Caco-2 (cell line): Measurements from ENCODE around the gene MSH3. TPM values are rescaled to one million over a fixed set of nuclear protein-coding genes. Genes with fewer than 3 reads are reported as not detected.

ENCODE experiments used
- BruUV-seq: library from RNA; stranded (reverse); fragments of 400-500 nt; replicated peaks from 2 replicates; lab custom pipeline; 2021; lab: Mats Ljungman, UMichigan
- CTCF ChIA-PET: fragments of 300-600 bp; sonication (Branson Sonifier 250); formaldehyde crosslinking; loops from one replicate; lab custom pipeline; 2022; ENCODE audit warnings: antibody characterized with exemption; lab: Charles Lee
- POLR2A ChIA-PET: fragments of 300-600 bp; sonication (Branson Sonifier 250); formaldehyde crosslinking; loops from one replicate; lab custom pipeline; 2022; ENCODE audit warnings: antibody characterized with exemption; lab: Charles Lee
- DNase-seq, 2 experiments: peaks; one replicate each; pipeline versions ENCODE4 v3.0.0 to v3.0.0-alpha.2; 2020 to 2022
- H3K27me3 ChIP-seq: replicated peaks from 2 replicates; pipeline ENCODE4 v1.6.0; 2011; ENCODE audit warnings: low read length; ENCODE audit not compliant: control insufficient read depth, insufficient read depth
- H3K36me3 ChIP-seq: 2 replicates; pipeline ENCODE4 v1.5.1; 2011; ENCODE audit warnings: low read length; ENCODE audit not compliant: control insufficient read depth, insufficient read depth
- H3K4me1 ChIP-seq: fragments of 250-450 bp; sonication (Bioruptor Pico); 2 replicates; pipeline ENCODE4 v1.5.1; 2020; ENCODE audit warnings: mild to moderate bottlenecking
- H3K4me3 ChIP-seq: 2 replicates; pipeline ENCODE4 v1.5.1; 2011; ENCODE audit warnings: low read depth, mild to moderate bottlenecking, control low read depth, low read length
- H3K9me3 ChIP-seq: fragments of 250-450 bp; sonication (Bioruptor Pico); 2 replicates; pipeline ENCODE4 v1.5.1; 2020; ENCODE audit warnings: mild to moderate bottlenecking, moderate library complexity
- H3K27ac Mint-ChIP-seq: one replicate; pipeline ENCODE4 v1.8.0; 2022; ENCODE audit warnings: mixed read lengths; ENCODE audit not compliant: unreplicated experiment
- H3K27me3 Mint-ChIP-seq: one replicate; pipeline ENCODE4 v1.8.0; 2022; ENCODE audit warnings: mixed read lengths; ENCODE audit not compliant: insufficient read depth, unreplicated experiment
- H3K36me3 Mint-ChIP-seq: one replicate; pipeline ENCODE4 v1.8.0; 2022; ENCODE audit warnings: mild to moderate bottlenecking, mixed read lengths; ENCODE audit not compliant: insufficient read depth, unreplicated experiment
- H3K4me1 Mint-ChIP-seq: one replicate; pipeline ENCODE4 v1.8.0; 2022; ENCODE audit warnings: low read depth, mixed read lengths; ENCODE audit not compliant: unreplicated experiment
- H3K4me3 Mint-ChIP-seq: one replicate; pipeline ENCODE4 v1.8.0; 2022; ENCODE audit warnings: mild to moderate bottlenecking, moderate library complexity, mixed read lengths; ENCODE audit not compliant: unreplicated experiment
- H3K9me3 Mint-ChIP-seq: one replicate; pipeline ENCODE4 v1.8.0; 2022; ENCODE audit warnings: mixed read lengths; ENCODE audit not compliant: unreplicated experiment
- intact Hi-C: fragments of 100-400 bp; cut with micrococcal nuclease; formaldehyde crosslinking; loops from one replicate; pipeline ENCODE4 v1.10.0; 2022; ENCODE audit not compliant: unreplicated experiment
- total RNA-seq: library from RNA; stranded (reverse); gene quantifications from 2 replicates; pipeline ENCODE4 v1.2.3, GENCODE V29; 2022
- TF ChIP-seq, protein P1 (sequence below), 2 experiments: fragments of 200-600 bp in 1 of 2; IDR thresholded peaks; 1 replicate in 1 of 2; 2 replicates in 1 of 2; pipeline versions ENCODE4 v1.5.1 to v1.8.0; 2011 to 2022; ENCODE audit warnings: antibody characterized with exemption in 1 of 2, control low read depth in 1 of 2, inconsistent platforms in 1 of 2, low read depth in 1 of 2, low read length in 1 of 2, mild to moderate bottlenecking in 1 of 2, moderate library complexity in 1 of 2; ENCODE audit not compliant: insufficient read depth in 1 of 2, severe bottlenecking in 1 of 2, unreplicated experiment in 1 of 2

Gene MSH3
- total RNA-seq, 1 experiment from 2014 or later: 17.1 TPM

DNA sequence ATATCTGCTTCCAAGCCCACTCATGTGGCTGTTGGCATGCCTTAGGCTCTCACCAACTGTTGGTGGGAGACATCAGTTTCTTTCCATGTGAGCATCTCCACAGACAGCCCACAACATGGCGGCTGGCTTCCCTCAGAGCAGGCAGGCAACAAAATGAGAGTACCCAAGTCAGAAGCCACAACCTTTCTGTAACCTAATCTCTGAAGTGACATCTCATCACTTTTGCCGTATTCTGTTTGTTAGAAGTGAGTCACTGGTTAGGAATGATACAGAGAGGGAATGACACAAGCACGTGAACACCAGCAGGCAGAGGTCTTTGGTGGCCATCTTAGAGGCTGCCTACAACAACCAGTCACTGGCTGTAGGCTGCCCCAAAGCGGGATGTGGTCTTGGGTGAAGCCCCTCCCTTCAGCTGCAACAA is 217.1 kb downstream of the MSH3 start:
- peaks cover 10% of the 10 kb centered on the region for H3K4me1 ChIP-seq
- no peaks in the 10 kb centered on the region for H3K27me3 ChIP-seq
- CTCF ChIA-PET: no interaction called here
- peaks cover 7% of the 10 kb centered on the region for H3K9me3 Mint-ChIP-seq
- H3K4me1 Mint-ChIP-seq: peaks cover 24% of the 10 kb centered on the region
- intact Hi-C loops: no loop called here
- H3K27ac Mint-ChIP-seq: peak overlapping the region; percentile 71
- H3K36me3 Mint-ChIP-seq: peaks cover 14% of the 10 kb centered on the region
- DNase-seq: peak; percentile 21 to 55
- no peaks in the 10 kb centered on the region for H3K9me3 ChIP-seq
- no peak overlapping the region for H3K4me3 Mint-ChIP-seq
- no peaks in the 10 kb centered on the region; the same call in 1 of the 2 replicates for H3K36me3 ChIP-seq
- no peak overlapping the region for H3K4me3 ChIP-seq
- POLR2A ChIA-PET: no interaction called here
- BruUV-seq: no TSS peak
- no peaks in the 10 kb centered on the region for H3K27me3 Mint-ChIP-seq
- TF ChIP-seq, protein P1, sequence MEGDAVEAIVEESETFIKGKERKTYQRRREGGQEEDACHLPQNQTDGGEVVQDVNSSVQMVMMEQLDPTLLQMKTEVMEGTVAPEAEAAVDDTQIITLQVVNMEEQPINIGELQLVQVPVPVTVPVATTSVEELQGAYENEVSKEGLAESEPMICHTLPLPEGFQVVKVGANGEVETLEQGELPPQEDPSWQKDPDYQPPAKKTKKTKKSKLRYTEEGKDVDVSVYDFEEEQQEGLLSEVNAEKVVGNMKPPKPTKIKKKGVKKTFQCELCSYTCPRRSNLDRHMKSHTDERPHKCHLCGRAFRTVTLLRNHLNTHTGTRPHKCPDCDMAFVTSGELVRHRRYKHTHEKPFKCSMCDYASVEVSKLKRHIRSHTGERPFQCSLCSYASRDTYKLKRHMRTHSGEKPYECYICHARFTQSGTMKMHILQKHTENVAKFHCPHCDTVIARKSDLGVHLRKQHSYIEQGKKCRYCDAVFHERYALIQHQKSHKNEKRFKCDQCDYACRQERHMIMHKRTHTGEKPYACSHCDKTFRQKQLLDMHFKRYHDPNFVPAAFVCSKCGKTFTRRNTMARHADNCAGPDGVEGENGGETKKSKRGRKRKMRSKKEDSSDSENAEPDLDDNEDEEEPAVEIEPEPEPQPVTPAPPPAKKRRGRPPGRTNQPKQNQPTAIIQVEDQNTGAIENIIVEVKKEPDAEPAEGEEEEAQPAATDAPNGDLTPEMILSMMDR (IDR thresholded peaks at IDR 0.05; ENCODE audit: insufficient read depth in 1 of 2, low read depth in 1 of 2, low read length in 1 of 2, severe bottlenecking in 1 of 2, unreplicated experiment in 1 of 2): no peak

DNA sequence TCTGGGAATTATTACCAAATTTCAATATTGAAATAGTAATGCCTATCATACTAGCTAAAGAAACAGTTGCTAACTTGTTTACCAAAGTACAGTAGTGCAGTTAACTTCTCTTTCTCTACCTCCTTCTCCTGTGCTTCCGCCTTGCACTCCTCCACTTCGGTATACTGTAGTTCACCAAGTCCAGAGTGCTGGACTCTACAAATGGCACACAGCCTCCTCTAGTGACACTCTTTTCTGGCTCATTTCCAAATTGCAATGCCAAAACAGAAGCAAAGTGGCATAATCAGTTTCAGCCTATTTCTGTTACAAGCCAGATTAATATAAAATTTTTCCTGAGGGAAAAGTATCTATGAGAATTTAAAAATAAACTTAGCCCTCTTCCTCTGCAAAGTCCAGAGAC is 219.7 kb downstream of the MSH3 start:
- Histone ChIP-seq H3K27me3 (no peaks in the 10 kb centered on the region), H3K4me1 (peaks cover 17% of the 10 kb centered on the region), H3K9me3 (no peaks in the 10 kb centered on the region), H3K36me3 (no peaks in the 10 kb centered on the region), H3K4me3 (no peak overlapping the region)
- ChIA-PET POLR2A (no interaction called here), CTCF (no interaction called here)
- Mint-ChIP-seq H3K4me3 (no peak overlapping the region), H3K27ac (no peak overlapping the region), H3K9me3 (no peaks in the 10 kb centered on the region), H3K27me3 (no peaks in the 10 kb centered on the region), H3K4me1 (peaks cover 16% of the 10 kb centered on the region), H3K36me3 (peaks cover 5% of the 10 kb centered on the region)
- BruUV-seq: no TSS peak
- intact Hi-C loops: no loop called here
- DNase-seq: no peak
- TF ChIP-seq, protein P1 (IDR thresholded peaks at IDR 0.05; ENCODE audit: insufficient read depth in 1 of 2, low read depth in 1 of 2, low read length in 1 of 2, severe bottlenecking in 1 of 2, unreplicated experiment in 1 of 2): no peak

DNA sequence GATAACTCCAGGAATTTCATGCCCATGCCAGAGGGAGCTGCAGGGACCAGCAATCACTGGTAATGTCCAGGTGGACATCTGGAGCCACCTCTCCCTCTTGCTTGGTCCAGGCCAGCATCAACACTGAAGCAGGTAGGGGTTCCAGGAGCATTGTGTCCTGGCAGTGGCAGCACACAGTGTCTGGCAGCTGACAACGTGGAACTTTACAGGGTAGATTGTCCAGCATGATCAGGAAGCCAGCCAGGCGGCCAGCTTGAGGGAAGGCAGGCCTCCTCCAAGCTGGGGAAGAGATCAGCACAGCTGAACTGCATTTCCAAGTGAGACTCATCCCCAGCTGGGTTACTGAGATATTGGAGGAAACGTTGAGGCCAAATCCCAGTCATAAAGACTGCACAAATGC is 223.1 kb downstream of the MSH3 start:
- H3K36me3 Mint-ChIP-seq: peaks cover 5% of the 10 kb centered on the region
- DNase-seq: no peak
- Histone ChIP-seq H3K4me1 (peaks cover 7% of the 10 kb centered on the region; the same call in 1 of the 2 replicates), H3K4me3 (no peak overlapping the region), H3K9me3 (no peaks in the 10 kb centered on the region), H3K36me3 (peaks cover 1% of the 10 kb centered on the region; the same call in 1 of the 2 replicates), H3K27me3 (no peaks in the 10 kb centered on the region)
- H3K4me1 Mint-ChIP-seq: peaks cover 11% of the 10 kb centered on the region
- intact Hi-C loops: no loop called here
- no TSS peak for BruUV-seq
- TF ChIP-seq, protein P1 (IDR thresholded peaks at IDR 0.05; ENCODE audit: insufficient read depth in 1 of 2, low read depth in 1 of 2, low read length in 1 of 2, severe bottlenecking in 1 of 2, unreplicated experiment in 1 of 2): no peak
- POLR2A ChIA-PET: no interaction called here
- H3K9me3 Mint-ChIP-seq: peaks cover 10% of the 10 kb centered on the region
- no peaks in the 10 kb centered on the region for H3K27me3 Mint-ChIP-seq
- CTCF ChIA-PET: no interaction called here
- no peak overlapping the region for H3K27ac Mint-ChIP-seq
- no peak overlapping the region for H3K4me3 Mint-ChIP-seq
